A549 (cell line): ENCODE results near the gene LGI1. TPM values are rescaled to one million over a fixed set of nuclear protein-coding genes. Genes with fewer than 3 reads are reported as not detected.

Experiments used
- ATAC-seq, 2 experiments: fragments of 200-7000 bp in 1 of 2; fragments of >200 bp in 1 of 2; cut with Nextera tagmentation in 1 of 2; cut with Tn5 transposase in 1 of 2; 3 replicates each; pipeline versions ENCODE4 v1.8.0 to v1.9.1; 2018 to 2020; ENCODE audit warnings: mild to moderate bottlenecking in 1 of 2, moderate library complexity in 1 of 2
- CTCF ChIA-PET: fragments of 300-600 bp; sonication (Branson Sonifier 250); formaldehyde crosslinking; extraction: SDS; loops from one replicate; lab custom pipeline; 2021; ENCODE audit warnings: antibody characterized with exemption, inconsistent platforms; lab: Yijun Ruan, JAX
- POLR2A ChIA-PET: fragments of 350-600 bp; formaldehyde crosslinking; extraction: SDS; loops from one replicate; lab custom pipeline; 2021; ENCODE audit warnings: antibody characterized with exemption, inconsistent platforms; lab: Yijun Ruan, JAX
- DNase-seq, 2 experiments: peaks; one replicate each; pipeline versions ENCODE4 v3.0.0 to v3.0.0-alpha.2; 2011 to 2016; ENCODE audit warnings: low read depth in 1 of 2, low spot score in 1 of 2
- FAIRE-seq: peaks from 2 replicates; lab custom pipeline; 2011; peaks lifted over from hg19 to GRCh38; lab: Jason Lieb, UNC
- H3K27ac ChIP-seq, 2 experiments: fragments of >200 bp; sonication (Bioruptor Twin); formaldehyde crosslinking; 3 replicates each; pipeline ENCODE4 v1.5.1; 2016 to 2017
- H3K4me1 ChIP-seq: fragments of >200 bp; sonication (Bioruptor Twin); formaldehyde crosslinking; 3 replicates; pipeline ENCODE4 v1.6.1; 2016
- H3K4me2 ChIP-seq: fragments of >200 bp; sonication (Bioruptor Twin); formaldehyde crosslinking; 3 replicates; pipeline ENCODE4 v1.6.1; 2016
- H3K4me3 ChIP-seq: fragments of >200 bp; sonication (Bioruptor Twin); formaldehyde crosslinking; 3 replicates; pipeline ENCODE4 v1.5.1; 2016
- H3K9me3 ChIP-seq: fragments of >200 bp; sonication (Bioruptor Twin); formaldehyde crosslinking; 3 replicates; pipeline ENCODE4 v1.6.1; 2016
- ATOH8 ChIP-seq: fragments of 250-450 bp; sonication (Bioruptor Pico); IDR thresholded peaks from 2 replicates; pipeline ENCODE4 v1.5.0; 2020; ENCODE audit warnings: low read depth, mild to moderate bottlenecking, moderate library complexity
- CHD4 ChIP-seq: fragments of 200-600 bp; sonication (generic); IDR thresholded peaks from 2 replicates; pipeline ENCODE4 v1.6.1; 2016; ENCODE audit warnings: antibody characterized with exemption, mild to moderate bottlenecking, borderline replicate concordance
- EP300 ChIP-seq, 2 experiments: fragments of >200 bp; sonication (Bioruptor Twin); formaldehyde crosslinking; IDR thresholded peaks; 2 replicates in 1 of 2; 3 replicates in 1 of 2; pipeline ENCODE4 v1.6.1; 2016 to 2017
- FOSB ChIP-seq: fragments of 250-450 bp; sonication (Bioruptor Pico); IDR thresholded peaks from 2 replicates; pipeline ENCODE4 v1.5.0; 2020; ENCODE audit warnings: mild to moderate bottlenecking, moderate library complexity
- FOXS1 ChIP-seq: fragments of 250-450 bp; sonication (Bioruptor Pico); IDR thresholded peaks from 2 replicates; pipeline ENCODE4 v1.5.0; 2020; ENCODE audit warnings: mild to moderate bottlenecking, moderate library complexity
- HOXB5 ChIP-seq: fragments of 250-450 bp; sonication (Bioruptor Pico); IDR thresholded peaks from 2 replicates; pipeline ENCODE4 v1.5.0; 2020; ENCODE audit warnings: mild to moderate bottlenecking, moderate library complexity
- KDM5A ChIP-seq: fragments of 200-600 bp; sonication (generic); IDR thresholded peaks from 2 replicates; pipeline ENCODE4 v1.6.1; 2016; ENCODE audit warnings: antibody characterized with exemption, mild to moderate bottlenecking
- MYC ChIP-seq: IDR thresholded peaks from 2 replicates; pipeline ENCODE4 v1.6.1; 2012; ENCODE audit warnings: mild to moderate bottlenecking, inconsistent platforms, low read length, improper control_type of control experiment, borderline replicate concordance
- NR3C1 ChIP-seq: fragments of >200 bp; sonication (Bioruptor Twin); formaldehyde crosslinking; IDR thresholded peaks from 3 replicates; pipeline ENCODE4 v1.6.1; 2017
- POLR2A ChIP-seq: IDR thresholded peaks from 2 replicates; pipeline ENCODE4 v1.6.1; 2012; ENCODE audit warnings: mild to moderate bottlenecking, low read length
- POLR2AphosphoS2 ChIP-seq: conservative IDR thresholded peaks from 2 replicates; pipeline ENCODE4 v1.6.1; 2012; ENCODE audit warnings: low read length, improper control_type of control experiment, inconsistent platforms
- RCOR1 ChIP-seq: fragments of 150-350 bp; IDR thresholded peaks from 2 replicates; pipeline ENCODE4 v1.6.1; 2014; ENCODE audit warnings: antibody characterized with exemption, low read length, low read depth
- SREBF2 ChIP-seq: fragments of 450-650 bp; IDR thresholded peaks from 2 replicates; pipeline ENCODE4 v1.6.1; 2014; ENCODE audit warnings: mild to moderate bottlenecking, moderate library complexity
- TP53 ChIP-seq: fragments of 250-450 bp; sonication (Bioruptor Pico); IDR thresholded peaks from 2 replicates; pipeline ENCODE4 v1.5.0; 2021; ENCODE audit warnings: mild to moderate bottlenecking, moderate library complexity
- ZC3H11A ChIP-seq: fragments of 450-650 bp; IDR thresholded peaks from 2 replicates; pipeline ENCODE4 v1.6.1; 2014; ENCODE audit warnings: antibody characterized with exemption, mild to moderate bottlenecking
- ZNF302 ChIP-seq: fragments of 250-450 bp; sonication (Bioruptor Pico); IDR thresholded peaks from 2 replicates; pipeline ENCODE4 v1.9.0; 2021; ENCODE audit warnings: inconsistent platforms, mild to moderate bottlenecking, moderate library complexity
- WGBS: methylation state at CpG from one replicate; pipeline ENCODE4 v1.1.6; 2017; ENCODE audit errors: missing lambda C conversion rate; 5-methylcytosine and 5-hydroxymethylcytosine counted together
- polyA plus RNA-seq, 4 experiments: library from polyadenylated mRNA; depleted of rRNA in 3 of 4; stranded (reverse); fragments of >200 nt; fragmentation: RNase III in 1 of 4; extraction: RNeasy Plus Mini Kit Qiagen cat#74134 plus additional on column Dnase treatment in 1 of 4; gene quantifications; 2 replicates in 3 of 4; 3 replicates in 1 of 4; pipeline ENCODE4 v1.2.3, GENCODE V29; 2011 to 2017
- TF ChIP-seq, protein P1 (sequence below): fragments of 200-600 bp; sonication (generic); IDR thresholded peaks from 2 replicates; pipeline ENCODE4 v1.6.1; 2016; ENCODE audit warnings: antibody characterized with exemption, mild to moderate bottlenecking, moderate library complexity
- TF ChIP-seq, protein P2 (sequence below): IDR thresholded peaks from 2 replicates; pipeline ENCODE4 v1.6.1; 2012

LGI1 gene
- polyA plus RNA-seq, 2 of the 4 experiments (the other 2 are of a cell fraction) = not detected

DNA sequence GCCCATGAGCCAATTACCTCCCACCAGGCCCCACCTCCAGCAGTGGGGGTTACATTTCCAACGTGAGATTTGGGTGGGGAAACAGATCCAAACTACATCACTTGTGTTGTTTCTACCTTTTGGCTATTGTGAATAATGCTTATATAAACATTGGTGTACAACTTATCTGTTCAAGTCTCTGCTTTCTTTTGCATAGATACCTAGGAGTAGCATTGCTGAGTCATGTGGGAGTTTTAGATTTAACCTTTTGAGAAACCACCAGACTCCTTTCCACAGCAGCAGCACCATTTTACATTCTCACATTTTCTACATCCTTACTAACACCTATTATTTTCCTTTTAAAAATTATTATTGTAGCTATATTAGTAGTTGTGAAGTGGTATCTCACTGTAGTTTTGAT is 41.0 kb upstream of the LGI1 start (continued):
- TF ChIP-seq FOXS1 (CRISPR knock-in tag) (no peak), RCOR1 (no peak), POLR2AphosphoS2 (no peak), EP300 (IDR thresholded peaks at IDR 0.05) (no peak)

- WGBS = 63% methylated on average over 8 of the region's 8 CpGs
- Histone ChIP-seq H3K4me1 (peaks cover 18% of the 10 kb centered on the region; the same call in 2 of the 3 replicates), H3K4me3 (no peak overlapping the region), H3K9me3 (no peaks in the 10 kb centered on the region), H3K4me2 (no peak overlapping the region), H3K27ac (no peak overlapping the region)
- TF ChIP-seq SREBF2 = no peak
- TF ChIP-seq, protein P1, sequence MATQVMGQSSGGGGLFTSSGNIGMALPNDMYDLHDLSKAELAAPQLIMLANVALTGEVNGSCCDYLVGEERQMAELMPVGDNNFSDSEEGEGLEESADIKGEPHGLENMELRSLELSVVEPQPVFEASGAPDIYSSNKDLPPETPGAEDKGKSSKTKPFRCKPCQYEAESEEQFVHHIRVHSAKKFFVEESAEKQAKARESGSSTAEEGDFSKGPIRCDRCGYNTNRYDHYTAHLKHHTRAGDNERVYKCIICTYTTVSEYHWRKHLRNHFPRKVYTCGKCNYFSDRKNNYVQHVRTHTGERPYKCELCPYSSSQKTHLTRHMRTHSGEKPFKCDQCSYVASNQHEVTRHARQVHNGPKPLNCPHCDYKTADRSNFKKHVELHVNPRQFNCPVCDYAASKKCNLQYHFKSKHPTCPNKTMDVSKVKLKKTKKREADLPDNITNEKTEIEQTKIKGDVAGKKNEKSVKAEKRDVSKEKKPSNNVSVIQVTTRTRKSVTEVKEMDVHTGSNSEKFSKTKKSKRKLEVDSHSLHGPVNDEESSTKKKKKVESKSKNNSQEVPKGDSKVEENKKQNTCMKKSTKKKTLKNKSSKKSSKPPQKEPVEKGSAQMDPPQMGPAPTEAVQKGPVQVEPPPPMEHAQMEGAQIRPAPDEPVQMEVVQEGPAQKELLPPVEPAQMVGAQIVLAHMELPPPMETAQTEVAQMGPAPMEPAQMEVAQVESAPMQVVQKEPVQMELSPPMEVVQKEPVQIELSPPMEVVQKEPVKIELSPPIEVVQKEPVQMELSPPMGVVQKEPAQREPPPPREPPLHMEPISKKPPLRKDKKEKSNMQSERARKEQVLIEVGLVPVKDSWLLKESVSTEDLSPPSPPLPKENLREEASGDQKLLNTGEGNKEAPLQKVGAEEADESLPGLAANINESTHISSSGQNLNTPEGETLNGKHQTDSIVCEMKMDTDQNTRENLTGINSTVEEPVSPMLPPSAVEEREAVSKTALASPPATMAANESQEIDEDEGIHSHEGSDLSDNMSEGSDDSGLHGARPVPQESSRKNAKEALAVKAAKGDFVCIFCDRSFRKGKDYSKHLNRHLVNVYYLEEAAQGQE = peak; percentile 42; the same call in 1 of the 2 replicates
- DNase-seq (no peak), FAIRE-seq (no peak), ATAC-seq (peak in 1 of 2 experiments; percentile 30; a peak in 2 of 6 replicates)
- ChIA-PET CTCF (interaction anchor here (0.6 to 1.8 kb wide), 6 partner anchors 11 to 586 kb away, joined by 3 to 6 read pairs (median 4); no protein-coding TSS in a partner anchor), POLR2A (no interaction called here)
Measured at GRCh38 chr10:93718937-93719725, 38.6 kb upstream of the LGI1 start.

DNA sequence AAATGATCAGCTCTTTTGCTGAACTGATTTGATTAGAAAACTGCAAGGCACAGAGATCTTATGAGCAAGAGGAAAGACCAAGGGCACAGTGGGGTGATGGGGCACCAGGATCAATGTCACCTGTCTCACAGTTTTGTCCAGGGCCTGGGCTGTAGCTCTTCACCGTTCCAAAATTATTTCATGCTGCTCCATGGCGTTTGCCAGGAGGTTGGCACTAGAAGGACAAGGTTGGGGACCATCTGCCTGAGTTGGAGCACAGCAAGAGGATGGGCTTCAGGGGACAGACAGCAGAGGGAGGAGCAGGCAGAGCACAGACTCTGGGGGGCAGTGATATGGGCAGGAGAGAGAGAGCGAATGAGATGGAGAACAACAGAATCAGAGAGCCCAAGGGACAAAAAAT is 37.8 kb upstream of the LGI1 start:
- no peak overlapping the region for H3K4me3 ChIP-seq
- no peak for ATAC-seq
- TF ChIP-seq FOSB (CRISPR knock-in tag) = no peak
- TF ChIP-seq ZNF302 (CRISPR knock-in tag) = no peak
- TF ChIP-seq ATOH8 (CRISPR knock-in tag) = no peak
- no peak for TF ChIP-seq FOXS1 (CRISPR knock-in tag)
- no peak for TF ChIP-seq NR3C1
- TF ChIP-seq TP53 (CRISPR knock-in tag) = no peak
- no peak for TF ChIP-seq CHD4
- TF ChIP-seq, protein P2, sequence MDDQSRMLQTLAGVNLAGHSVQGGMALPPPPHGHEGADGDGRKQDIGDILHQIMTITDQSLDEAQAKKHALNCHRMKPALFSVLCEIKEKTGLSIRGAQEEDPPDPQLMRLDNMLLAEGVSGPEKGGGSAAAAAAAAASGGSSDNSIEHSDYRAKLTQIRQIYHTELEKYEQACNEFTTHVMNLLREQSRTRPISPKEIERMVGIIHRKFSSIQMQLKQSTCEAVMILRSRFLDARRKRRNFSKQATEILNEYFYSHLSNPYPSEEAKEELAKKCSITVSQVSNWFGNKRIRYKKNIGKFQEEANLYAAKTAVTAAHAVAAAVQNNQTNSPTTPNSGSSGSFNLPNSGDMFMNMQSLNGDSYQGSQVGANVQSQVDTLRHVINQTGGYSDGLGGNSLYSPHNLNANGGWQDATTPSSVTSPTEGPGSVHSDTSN = no peak
- no peak for TF ChIP-seq HOXB5
- no peak for TF ChIP-seq POLR2A
- no peak for TF ChIP-seq ZC3H11A
- no peak for TF ChIP-seq MYC
- no peak for TF ChIP-seq KDM5A
- no peak for TF ChIP-seq SREBF2
- TF ChIP-seq, all 56 proteins: peak for 0
- ChIA-PET CTCF (interaction anchor here (0.6 to 1.8 kb wide), 5 partner anchors 10 to 586 kb away, joined by 3 to 6 read pairs (median 4); no protein-coding TSS in a partner anchor), POLR2A (no interaction called here)
- 54% methylated on average over 3 of the region's 3 CpGs for WGBS
- no peaks in the 10 kb centered on the region for H3K9me3 ChIP-seq
- H3K4me1 ChIP-seq = peaks cover 18% of the 10 kb centered on the region; the same call in 2 of the 3 replicates
- FAIRE-seq = no peak
- H3K27ac ChIP-seq = no peak overlapping the region
- H3K4me2 ChIP-seq = no peak overlapping the region
- DNase-seq = no peak
